HG02884 (cell line): ENCODE data around the gene VBP1.
"Not testable (repeated sequence)": the region's sequence is repeated elsewhere in the genome, so short reads cannot be mapped to it uniquely, and the experiment has no call there.

ENCODE experiments used
- ATAC-seq: cut with Tn5 transposase; IDR thresholded peaks from one replicate; pipeline ENCODE4 v1.9.1; 2021; ENCODE audit warnings: mild to moderate bottlenecking, moderate library complexity; ENCODE audit not compliant: unreplicated experiment

Gene VBP1, protein sequence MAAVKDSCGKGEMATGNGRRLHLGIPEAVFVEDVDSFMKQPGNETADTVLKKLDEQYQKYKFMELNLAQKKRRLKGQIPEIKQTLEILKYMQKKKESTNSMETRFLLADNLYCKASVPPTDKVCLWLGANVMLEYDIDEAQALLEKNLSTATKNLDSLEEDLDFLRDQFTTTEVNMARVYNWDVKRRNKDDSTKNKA

DNA sequence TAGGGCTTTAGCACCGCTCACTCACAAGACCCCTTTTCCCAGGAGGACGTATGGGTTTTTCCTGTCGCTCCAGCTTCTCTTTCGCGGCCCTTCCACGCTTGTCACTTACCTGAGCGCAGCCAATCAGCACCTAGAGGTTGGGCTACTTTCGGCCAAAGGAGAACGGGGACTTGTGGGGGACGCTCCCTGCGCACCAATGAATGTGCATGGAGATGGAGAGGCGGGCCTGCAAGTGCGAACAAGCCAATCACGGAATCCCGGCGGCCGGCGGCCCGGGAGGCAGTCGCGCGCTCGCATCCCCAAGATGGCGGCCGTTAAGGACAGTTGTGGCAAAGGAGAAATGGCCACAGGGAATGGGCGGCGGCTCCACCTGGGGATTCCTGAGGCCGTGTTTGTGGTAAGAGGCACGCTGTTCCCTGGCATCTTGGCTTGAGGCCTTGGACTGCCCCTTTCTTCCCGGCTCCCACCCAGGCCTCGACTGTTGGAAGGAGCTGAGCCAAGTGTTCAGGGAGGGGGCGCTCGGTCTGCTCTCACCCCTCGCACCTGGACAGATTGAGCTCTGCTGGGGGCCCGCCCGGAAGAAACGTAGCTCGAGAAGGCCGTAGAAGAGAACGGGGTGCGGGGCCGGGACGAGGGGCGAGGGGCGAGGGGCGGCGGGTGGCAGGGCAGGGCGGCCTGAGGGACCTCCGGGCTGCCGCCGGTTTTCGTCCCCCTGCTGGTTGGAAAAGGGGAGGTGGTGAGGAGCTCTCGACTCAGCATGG, at the start of gene VBP1:
VBP1 (plus strand) TSS at position 282 of the 761 bp plus-strand sequence; CDS start at position 305, 23 bp downstream.
- peak; percentile 97 for ATAC-seq

DNA sequence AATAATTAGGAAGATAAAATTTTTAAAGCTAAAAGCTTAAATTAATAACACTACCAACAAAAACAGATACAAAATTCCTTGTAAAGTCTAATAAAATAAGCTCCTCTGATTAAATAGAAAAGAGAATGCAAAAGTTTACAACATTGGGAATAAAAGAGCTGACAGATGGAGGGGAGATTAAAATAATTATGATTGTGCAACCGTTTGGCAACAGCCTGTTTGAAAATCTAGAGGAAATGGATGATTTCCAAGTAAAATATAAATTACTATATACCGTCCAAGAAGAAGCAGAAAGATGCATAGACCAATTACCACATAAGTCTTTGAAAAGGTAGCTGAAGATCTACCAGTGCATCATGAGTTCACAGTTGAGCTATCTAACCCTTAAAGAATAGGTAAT, 46.4 kb upstream of the VBP1 start:
- no peak for ATAC-seq

DNA sequence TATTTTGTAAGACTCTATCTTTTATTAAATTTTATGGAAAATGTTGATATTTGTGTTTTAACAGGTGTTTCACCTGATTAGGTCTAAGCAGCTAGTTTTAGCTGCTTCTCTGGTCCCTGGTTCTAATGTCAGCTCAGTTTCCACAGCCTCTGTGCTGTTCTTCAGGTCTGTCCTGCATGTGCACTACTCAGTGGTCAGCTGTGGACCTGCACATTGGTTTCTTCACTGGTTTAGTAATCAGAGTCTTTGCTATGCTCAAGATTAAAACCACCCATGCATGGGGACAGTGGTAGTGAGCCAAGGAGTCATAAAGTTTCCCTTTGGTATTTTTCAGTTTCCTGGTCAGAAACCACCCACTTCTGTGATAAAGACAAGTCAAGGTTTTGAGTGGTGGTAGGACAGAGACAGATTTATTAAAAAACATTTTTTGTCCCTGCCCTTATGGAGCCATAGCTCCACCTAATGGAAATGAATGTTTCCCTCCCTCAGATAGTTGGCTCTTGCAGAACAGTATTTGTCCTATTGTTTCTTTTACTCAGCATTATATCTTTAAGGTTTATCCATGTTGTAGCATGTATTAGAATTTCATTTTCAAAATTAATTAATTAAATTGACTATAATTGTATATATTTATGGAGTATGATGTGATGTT, 36.8 kb upstream of the VBP1 start:
- no peak for ATAC-seq

DNA sequence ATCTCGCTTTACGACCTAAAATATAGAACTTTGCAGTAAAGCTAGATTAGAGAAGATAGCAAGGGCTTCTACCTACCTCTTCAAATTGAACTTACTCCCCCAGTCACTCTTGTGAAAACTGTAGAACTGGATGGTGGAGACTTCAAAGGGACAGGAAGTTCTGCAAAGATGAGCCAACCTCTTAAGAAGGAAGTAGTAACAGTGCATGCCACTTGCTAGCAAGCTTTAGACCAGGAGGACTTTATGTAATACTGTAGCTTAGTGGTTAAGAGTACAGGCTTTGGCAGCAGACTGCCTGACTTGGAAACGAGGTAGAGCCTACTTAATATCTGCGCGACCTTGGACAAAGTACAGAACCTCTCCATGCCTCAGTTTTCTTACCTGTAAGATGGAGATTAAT, 27.5 kb upstream of the VBP1 start:
- no peak for ATAC-seq

DNA sequence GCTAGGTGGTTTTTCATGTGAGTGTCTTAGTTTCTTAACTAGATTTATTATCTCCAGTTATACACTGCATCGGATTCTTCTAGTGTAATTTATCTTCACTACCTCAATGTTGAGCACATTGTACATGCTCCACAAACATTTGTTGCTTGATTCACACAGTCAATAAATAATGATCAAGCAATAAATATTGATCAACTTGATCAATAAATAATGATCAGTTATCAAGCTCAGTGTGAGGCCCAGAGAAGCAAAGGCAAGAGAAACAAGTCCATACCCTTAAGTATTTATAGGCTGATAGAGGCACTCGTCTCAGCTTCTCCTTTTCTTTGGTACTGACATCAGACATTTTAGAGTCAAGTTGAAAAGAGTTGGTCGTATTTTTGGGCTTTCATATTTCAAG, 5.1 kb upstream of the VBP1 start:
- ATAC-seq: no peak

DNA sequence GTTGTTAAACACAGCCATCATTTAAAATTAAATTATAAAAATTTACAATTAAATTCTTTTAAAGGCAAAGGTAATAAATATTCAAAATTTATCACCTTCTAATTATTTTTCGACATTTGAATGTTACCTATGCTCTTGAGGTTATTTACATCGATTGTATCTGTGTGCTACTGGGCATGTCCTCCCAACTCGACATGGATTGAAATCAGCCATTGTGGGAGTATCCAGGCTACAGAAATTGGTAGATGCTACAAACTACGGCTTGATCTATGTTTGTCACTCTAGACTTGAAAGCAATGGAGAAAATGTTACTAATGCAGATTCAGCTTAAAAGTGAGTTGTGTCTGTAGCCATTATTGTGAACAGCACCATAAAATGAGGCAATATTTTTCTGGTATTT, 2.5 kb upstream of the VBP1 start:
- no peak for ATAC-seq

DNA sequence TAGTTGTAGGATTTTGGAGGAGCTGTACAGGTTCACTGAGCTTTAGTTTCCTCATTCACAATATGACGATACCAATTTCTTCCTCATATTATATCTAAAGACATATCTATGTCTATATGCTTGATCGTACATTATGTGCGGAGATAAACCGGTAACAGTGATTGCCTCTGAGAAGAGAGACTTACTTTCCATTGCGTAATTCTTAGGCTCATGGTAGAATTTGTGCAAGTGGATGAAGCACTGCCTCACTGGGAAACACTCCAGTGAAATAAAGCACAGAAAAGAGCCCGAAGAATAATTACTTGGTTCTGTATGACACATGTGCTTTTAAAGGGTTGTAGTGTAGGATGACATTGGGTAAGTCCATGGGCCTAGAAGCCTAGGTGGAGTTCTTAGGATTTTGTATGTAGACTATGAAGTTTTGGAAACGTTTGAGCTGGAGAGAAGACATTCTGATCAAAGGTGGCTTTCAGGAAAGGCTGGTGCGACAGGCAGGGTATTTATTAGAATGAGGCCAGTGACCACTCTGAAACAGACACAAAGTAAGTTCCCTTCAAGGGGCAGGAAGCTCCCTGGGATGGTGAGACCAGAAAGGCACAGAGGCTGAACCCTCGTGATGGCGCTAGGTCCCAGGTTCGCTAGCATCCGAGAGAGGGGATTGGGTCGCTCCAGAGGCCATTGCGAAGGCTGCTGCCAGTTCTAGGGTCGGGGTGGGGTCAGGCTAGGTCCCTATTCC, 649 bp upstream of the VBP1 start:
- peak; percentile 32 for ATAC-seq

DNA sequence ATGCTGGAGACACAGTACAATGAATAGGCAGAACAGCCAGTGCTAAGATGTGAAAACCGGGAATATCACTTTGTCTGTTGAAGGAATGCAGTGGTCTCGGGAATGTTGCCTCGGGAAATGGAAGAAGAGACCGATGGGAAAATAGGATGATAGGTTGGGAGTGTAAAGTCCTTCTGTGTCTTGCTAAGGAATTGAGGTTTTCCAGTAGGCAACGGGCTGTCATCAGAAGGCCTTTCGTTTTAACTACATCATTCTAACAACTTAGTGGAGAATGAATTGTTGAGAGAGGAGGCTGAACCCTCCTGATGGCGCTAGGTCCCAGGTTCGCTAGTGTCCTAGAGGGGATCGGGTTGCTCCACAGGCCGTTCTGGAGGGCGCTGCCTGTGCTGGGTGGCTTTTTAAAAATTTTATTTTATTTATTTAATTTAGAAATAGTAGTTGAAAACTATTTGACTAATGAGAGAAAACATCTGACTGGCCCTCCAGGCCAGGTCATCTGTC, 730 bp downstream of the VBP1 start:
- no peak for ATAC-seq

DNA sequence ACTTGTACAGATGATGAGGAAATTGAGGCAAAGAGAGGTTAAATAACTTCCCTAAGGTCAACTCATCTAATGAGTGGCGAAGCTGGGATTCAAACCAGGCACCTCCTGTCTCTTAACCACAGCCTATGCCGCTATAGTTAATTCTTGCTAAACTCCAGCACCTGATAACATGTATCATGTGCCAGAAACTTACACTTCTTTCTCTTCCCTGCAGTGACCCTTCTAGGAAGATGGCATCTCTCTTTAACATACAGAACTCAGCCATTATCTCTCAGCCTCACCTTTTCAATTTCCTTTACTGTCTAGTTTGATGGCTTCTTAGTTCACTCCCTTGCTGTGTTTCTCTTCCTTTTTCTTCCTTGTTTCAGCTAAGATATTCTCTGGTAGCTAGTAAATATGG, 2.5 kb downstream of the VBP1 start:
- ATAC-seq: no peak

DNA sequence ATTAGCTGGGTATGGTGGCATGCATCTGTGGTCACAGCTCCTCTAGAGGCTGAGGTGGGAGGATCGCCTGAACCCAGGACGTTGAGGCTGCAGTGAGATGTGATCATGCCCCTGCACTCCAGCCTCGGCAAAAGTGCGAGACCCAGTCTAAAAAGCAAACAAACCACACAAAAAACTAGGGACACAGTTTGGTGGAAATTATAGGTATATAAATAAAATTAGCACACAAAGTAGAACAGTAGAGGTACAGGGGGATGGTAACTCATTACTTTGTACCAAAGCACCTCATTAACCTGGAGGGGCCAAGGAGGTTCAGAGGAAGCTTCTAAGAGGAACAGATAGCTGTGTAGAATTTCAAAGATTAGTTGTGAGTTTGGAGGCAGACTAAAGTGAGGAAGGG, 5.1 kb downstream of the VBP1 start:
- no peak for ATAC-seq

DNA sequence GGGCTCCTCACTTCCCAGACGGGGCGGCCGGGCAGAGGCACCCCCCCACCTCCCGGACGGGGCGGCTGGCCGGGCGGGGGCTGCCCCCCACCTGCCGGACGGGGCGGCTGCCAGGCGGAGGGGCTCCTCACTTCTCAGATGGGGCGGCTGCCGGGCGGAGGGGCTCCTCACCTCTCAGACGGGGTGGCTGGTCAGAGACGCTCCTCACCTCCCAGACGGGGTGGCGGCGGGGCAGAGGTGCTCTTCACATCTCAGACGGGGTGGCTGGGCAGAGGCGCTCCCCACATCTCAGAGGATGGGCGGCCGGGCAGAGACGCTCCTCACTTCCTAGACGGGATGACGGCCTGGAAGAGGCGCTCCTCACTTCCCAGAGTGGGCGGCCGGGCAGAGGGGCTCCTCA, 7.5 kb downstream of the VBP1 start:
- not testable (repeated sequence) for ATAC-seq

DNA sequence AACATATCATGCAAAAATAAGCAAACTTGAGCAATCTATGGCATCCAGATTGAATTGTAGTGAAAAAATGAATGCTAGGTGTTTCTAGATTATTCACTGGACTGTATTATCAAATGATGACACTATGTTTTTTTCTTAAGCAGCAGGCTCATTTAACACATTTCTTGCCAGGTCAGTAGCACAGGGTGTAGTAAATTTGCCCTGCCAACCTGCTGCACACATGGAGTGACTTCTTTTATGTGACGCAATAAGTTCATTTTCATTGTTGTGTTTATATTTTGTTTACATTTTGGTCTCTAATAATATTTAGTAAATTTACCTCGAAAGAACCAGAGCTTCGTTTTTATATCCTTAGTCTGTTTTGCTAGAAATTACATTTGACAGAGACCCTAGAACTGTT, 9.5 kb downstream of the VBP1 start:
- no peak for ATAC-seq

DNA sequence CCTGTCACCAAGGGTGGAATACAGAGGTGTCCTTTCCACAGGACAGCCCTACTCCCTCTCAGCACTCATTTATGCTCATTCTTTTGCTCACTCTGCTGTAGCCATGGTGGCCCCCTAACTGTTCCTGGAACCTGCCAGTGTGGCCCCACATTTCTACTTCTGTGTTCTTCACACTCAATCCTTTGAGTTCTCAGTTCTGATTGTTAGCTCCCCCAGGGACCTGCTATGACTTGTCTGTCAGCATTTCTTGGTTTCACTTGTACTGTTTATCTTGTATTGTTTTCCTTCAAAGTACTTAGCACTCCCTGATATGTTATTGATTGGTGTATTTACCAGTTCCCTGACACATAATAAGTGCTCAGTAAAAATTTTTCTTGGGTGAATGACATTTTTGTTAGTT, 14.9 kb downstream of the VBP1 start:
- ATAC-seq: no peak

DNA sequence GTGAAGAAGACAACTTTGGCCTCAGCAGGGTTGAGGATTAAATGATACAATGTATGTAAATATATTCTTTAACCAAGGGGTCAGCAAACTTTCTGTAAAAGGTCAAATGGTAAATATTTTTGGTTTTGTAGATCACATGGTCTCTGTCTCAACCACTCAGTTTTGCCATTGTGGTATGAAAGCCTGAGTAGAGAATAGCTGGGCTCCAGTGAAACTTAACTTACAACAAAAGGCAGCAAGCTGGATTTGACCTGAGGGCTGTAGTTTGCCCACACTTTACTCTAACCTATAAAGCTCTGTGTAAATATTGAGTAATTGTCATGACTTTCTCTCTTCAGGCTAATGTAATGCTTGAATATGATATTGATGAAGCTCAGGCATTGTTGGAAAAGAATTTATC, 19.6 kb downstream of the VBP1 start:
- ATAC-seq: no peak

DNA sequence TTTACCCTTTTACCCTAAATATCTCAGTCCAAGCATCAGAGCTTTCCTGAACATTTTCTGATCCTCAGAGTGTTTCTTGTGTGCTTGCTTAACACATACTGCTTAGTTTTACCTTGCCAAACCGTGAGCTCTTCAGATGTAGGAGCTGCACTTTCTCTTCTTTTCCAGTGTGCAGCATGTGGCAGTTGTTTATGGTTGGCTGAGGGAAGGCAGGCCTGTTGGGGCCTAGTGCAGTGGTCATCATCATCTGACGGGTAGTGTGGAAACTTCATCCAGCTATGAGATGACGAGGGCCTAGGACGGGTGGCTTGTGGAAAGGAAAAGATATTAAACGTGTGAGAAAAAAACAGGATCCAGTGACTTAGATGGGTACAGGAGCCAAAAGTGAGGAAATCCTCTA, 21.5 kb downstream of the VBP1 start:
- ATAC-seq: no peak

DNA sequence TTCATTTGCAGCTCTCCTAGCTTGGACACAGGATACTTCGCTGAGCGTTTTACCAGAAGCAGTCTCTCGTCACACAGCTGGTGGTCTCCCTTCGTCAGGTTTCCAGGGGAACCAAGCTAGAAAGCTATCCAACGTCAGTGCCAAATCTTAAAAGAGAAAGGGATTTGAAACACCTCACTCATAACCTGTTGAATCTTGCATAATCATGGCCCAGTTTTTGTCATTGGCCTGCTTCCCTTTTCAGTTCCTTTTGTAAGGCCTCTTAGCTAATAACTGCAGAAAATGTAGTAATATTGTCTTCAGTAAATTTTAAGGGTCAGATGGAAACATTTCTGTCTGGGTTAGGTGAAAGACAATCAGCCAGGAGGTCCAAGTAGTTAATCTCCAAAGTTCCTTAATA, 26.0 kb downstream of the VBP1 start:
- no peak for ATAC-seq

DNA sequence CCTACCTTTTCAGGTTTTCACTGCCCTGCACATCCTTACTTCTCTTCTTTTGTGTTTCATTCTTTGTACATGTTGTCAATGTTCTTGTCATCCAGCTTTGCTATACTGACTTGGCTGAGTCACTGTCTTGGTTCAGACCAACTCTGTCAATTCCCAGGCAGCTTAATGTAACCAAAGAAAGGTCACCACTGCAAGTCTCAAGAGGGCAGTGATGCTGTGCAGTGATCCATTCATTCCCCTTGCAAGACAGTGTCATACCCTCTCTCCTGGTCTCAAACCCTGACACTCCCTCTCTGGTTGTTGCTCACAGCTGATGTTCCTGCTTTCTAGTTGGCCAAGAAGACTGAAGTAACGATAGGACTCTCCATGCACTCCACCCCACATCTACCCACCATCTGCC, 30.5 kb downstream of the VBP1 start:
- no peak for ATAC-seq

DNA sequence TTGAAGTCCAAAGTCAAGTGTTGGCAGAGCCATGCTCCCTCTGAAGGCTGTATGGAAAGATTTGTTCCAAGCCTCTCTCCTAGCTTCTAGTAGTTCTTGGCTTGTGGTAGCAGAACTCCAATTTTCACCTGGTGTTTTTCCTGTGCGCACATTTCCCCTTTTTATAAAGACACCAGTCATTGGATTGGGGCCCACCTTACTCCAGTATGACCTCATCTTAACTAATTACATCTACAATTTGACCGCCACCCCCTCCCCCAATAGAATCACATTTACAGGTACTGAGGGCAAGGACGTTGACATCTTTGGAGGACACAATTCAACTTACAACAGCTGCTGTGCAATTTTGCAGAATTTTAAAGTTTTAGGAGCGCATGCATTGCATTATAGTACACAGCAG, 31.2 kb downstream of the VBP1 start:
- no peak for ATAC-seq

DNA sequence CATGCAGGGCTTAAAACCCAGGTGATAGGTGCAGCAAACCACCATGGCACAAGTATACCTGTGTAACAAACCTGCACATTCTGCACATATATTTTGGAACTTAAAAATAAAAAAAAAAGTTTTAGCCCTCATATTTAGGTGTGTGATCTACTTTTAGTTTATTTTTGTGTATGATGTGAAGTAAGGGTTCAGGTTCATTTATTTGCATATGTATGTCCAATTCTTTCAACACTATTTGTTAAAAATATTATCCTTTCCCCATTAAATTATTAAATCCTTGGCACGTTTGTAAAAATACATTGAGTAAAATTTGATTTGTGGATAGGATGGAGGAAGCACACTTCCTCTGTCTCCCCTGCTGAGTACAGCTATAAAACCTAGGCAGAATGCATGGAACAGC, 35.1 kb downstream of the VBP1 start:
- ATAC-seq: no peak

DNA sequence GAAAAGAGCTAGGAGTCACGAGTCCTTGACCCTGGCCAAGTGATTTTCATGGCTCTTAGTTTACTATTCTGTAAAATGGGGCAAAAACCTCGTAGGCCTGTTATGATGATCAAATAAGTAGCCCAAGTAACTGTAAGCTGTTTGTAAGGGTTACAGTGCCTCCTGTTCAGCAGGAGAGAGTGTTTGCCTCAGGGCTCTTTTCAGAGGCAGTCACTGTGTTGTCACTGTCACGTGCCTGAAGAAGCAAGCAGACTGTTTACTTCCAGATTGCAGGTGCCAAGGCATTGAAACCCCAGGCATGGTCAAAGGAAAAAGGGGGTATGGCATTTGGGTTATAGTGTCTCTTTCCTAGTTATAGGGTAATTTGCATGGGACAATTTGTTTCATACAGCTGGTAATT, 43.5 kb downstream of the VBP1 start:
- no peak for ATAC-seq

DNA sequence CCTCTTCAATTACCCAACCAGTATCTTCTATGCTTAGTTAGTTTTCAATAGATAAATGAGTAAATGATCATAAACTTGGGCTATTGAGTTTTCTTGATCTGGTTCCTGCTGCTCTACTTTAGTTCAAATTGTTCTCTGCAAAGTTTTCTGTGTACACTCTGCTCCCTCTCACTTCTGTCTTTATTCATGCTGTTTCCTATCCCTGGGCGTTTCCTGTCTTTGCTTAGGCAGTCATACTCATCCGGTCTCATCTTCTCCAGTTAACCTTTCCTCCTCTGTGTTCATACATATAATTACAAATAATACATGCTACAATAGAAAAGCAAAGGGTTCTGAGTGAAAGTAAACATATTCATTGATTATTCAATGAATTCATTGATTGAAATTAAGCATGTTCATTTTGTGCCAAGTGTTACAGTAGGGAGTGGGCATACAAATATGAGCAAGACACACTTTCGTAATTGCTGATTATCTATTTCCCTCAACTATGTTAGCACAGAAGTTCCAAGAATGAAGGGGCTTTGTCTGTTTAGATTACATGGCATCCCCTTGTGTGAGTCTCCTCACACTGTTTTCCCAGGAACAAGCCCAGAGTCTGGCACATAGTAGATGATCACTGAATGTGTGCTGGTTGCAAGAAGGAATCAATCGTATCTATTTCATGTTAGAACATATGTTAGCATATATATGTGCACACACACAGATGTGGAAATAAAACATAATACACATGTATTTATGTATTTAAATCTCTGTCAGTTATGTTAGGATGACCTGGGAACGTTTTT, 46.9 kb downstream of the VBP1 start:
- no peak for ATAC-seq
